HepG2 (cell line): ENCODE measurements around the gene SGPP2. TPM values are rescaled to one million over a fixed set of nuclear protein-coding genes. Genes with fewer than 3 reads are reported as not detected.

Experiments used
- ATAC-seq: fragments of 200-7000 bp; cut with Tn5 transposase; 3 replicates; pipeline ENCODE4 v1.9.1; 2020; ENCODE audit warnings: mild to moderate bottlenecking, moderate library complexity
- BruUV-seq: library from RNA; stranded (reverse); fragments of 400-500 nt; replicated peaks from 2 replicates; lab custom pipeline; 2021; lab: Mats Ljungman, UMichigan
- CTCF ChIA-PET: fragments of 300-600 bp; formaldehyde crosslinking; extraction: SDS; loops from one replicate; lab custom pipeline; 2021; ENCODE audit warnings: low total read pairs, inconsistent platforms, low intra/inter-chr PET ratio; lab: Yijun Ruan, JAX
- POLR2A ChIA-PET: fragments of 350-600 bp; sonication (Branson Sonifier 250); formaldehyde crosslinking; loops from one replicate; lab custom pipeline; 2020; ENCODE audit warnings: antibody characterized with exemption, inconsistent platforms; lab: Yijun Ruan, JAX
- DNase-seq: peaks from one replicate; pipeline ENCODE4 v3.0.0-alpha.2; 2015; ENCODE audit warnings: low spot score
- FAIRE-seq: peaks from 3 replicates; lab custom pipeline; 2011; peaks lifted over from hg19 to GRCh38; lab: Jason Lieb, UNC
- H2AFZ ChIP-seq: one replicate; pipeline ENCODE4 v1.6.1; 2011; ENCODE audit warnings: low read length, inconsistent platforms
- H3K27ac ChIP-seq: fragments of 300-600 bp; 3 replicates; pipeline ENCODE4 v1.8.0; 2011; ENCODE audit warnings: mixed run types, mild to moderate bottlenecking, mixed read lengths, low read length, inconsistent platforms; ENCODE audit not compliant: insufficient read depth; ENCODE audit errors: extremely low read length
- H3K27me3 ChIP-seq, 2 experiments: fragments of 200-600 bp in 1 of 2; 2 replicates in 1 of 2; 3 replicates in 1 of 2; pipeline versions ENCODE4 v1.6.0 to v1.8.0; 2011; ENCODE audit warnings: low read length in 2 of 2, mild to moderate bottlenecking in 2 of 2, moderate library complexity in 2 of 2, inconsistent platforms in 1 of 2; ENCODE audit not compliant: insufficient read depth in 2 of 2, control insufficient read depth in 1 of 2
- H3K36me3 ChIP-seq, 2 experiments: fragments of 200-600 bp in 1 of 2; replicated peaks in 1 of 2; 2 replicates in 1 of 2; 3 replicates in 1 of 2; pipeline versions ENCODE4 v1.5.1 to v1.8.0; 2011; ENCODE audit warnings: low read length in 2 of 2, inconsistent platforms in 1 of 2; ENCODE audit not compliant: insufficient read depth in 2 of 2, control insufficient read depth in 1 of 2
- H3K4me1 ChIP-seq: 2 replicates; pipeline ENCODE4 v1.5.1; 2012; ENCODE audit warnings: low read length, inconsistent platforms; ENCODE audit not compliant: insufficient read depth
- H3K4me2 ChIP-seq: 2 replicates; pipeline ENCODE4 v1.6.0; 2011; ENCODE audit warnings: low read depth, low read length, inconsistent platforms
- H3K4me3 ChIP-seq, 3 experiments: fragments of 200-600 bp in 1 of 3; sonication (generic), shearing (Covaris generic) in 1 of 3; replicated peaks in 1 of 3; 2 replicates each; pipeline ENCODE4 v1.5.1; 2011 to 2016; ENCODE audit warnings: low read length in 3 of 3, inconsistent platforms in 2 of 3, low read depth in 2 of 3, mild to moderate bottlenecking in 2 of 3, control low read depth in 1 of 3, mixed read lengths in 1 of 3; ENCODE audit not compliant: insufficient read depth in 1 of 3
- H3K79me2 ChIP-seq: one replicate; pipeline ENCODE4 v1.6.1; 2011; ENCODE audit warnings: low read length, inconsistent platforms; ENCODE audit not compliant: insufficient read depth
- H3K9ac ChIP-seq: 2 replicates; pipeline ENCODE4 v1.6.0; 2011; ENCODE audit warnings: mild to moderate bottlenecking, low read depth, low read length, inconsistent platforms; ENCODE audit not compliant: insufficient read depth
- H3K9me3 ChIP-seq: 2 replicates; pipeline ENCODE4 v1.5.1; 2012; ENCODE audit warnings: mild to moderate bottlenecking, low read length
- H4K20me1 ChIP-seq: 2 replicates; pipeline ENCODE4 v1.6.0; 2011; ENCODE audit warnings: inconsistent platforms, mild to moderate bottlenecking, low read length, moderate library complexity; ENCODE audit not compliant: insufficient read depth
- HOXA9 ChIP-seq: sonication (generic); formaldehyde crosslinking; IDR thresholded peaks from 2 replicates; pipeline ENCODE4 v1.8.1; 2022; ENCODE audit warnings: missing genetic modification reagents, mild to moderate bottlenecking, moderate library complexity, borderline replicate concordance
- KAT2B ChIP-seq: fragments of 150-350 bp; IDR thresholded peaks from 2 replicates; pipeline ENCODE4 v1.6.1; 2014; ENCODE audit warnings: low read depth, low read length, borderline replicate concordance
- KDM3A ChIP-seq: IDR thresholded peaks from 2 replicates; pipeline ENCODE4 v1.6.1; 2018; ENCODE audit warnings: low read depth, missing compliant biosample characterization
- KMT2B ChIP-seq: IDR thresholded peaks from 2 replicates; pipeline ENCODE4 v1.6.1; 2016; ENCODE audit warnings: missing genetic modification reagents, missing compliant biosample characterization
- MAFK ChIP-seq, 2 experiments: IDR thresholded peaks in 1 of 2; conservative IDR thresholded peaks in 1 of 2; 2 replicates each; pipeline ENCODE4 v1.6.1; 2011; ENCODE audit warnings: improper control_type of control experiment in 2 of 2, low read length in 2 of 2
- RARA ChIP-seq: IDR thresholded peaks from 2 replicates; pipeline ENCODE4 v1.6.1; 2016; ENCODE audit warnings: missing genetic modification reagents, missing compliant biosample characterization
- ZFP36L1 ChIP-seq: sonication (generic); formaldehyde crosslinking; IDR thresholded peaks from 2 replicates; pipeline ENCODE4 v1.8.0; 2022; ENCODE audit warnings: mild to moderate bottlenecking, missing genetic modification reagents, moderate library complexity
- ZNF337 ChIP-seq: sonication (generic); formaldehyde crosslinking; IDR thresholded peaks from 2 replicates; pipeline ENCODE4 v1.5.1; 2020; ENCODE audit warnings: missing genetic modification reagents, low read depth, mild to moderate bottlenecking, borderline replicate concordance
- ZNF569 ChIP-seq: sonication (generic); formaldehyde crosslinking; IDR thresholded peaks from 2 replicates; pipeline ENCODE4 v1.5.0; 2020; ENCODE audit warnings: mild to moderate bottlenecking, missing genetic modification reagents, moderate library complexity, borderline replicate concordance
- ZNF776 ChIP-seq: sonication (generic); formaldehyde crosslinking; IDR thresholded peaks from 2 replicates; pipeline ENCODE4 v1.4.0; 2020; ENCODE audit warnings: mild to moderate bottlenecking, missing genetic modification reagents
- WGBS: methylation state at CpG from one replicate; pipeline ENCODE4 v1.1.6; 2017; ENCODE audit warnings: low lambda C conversion rate; 5-methylcytosine and 5-hydroxymethylcytosine counted together
- in situ Hi-C: cut with HindIII; loops from 2 replicates; pipeline ENCODE4 v1.10.0; 2017; ENCODE audit warnings: low pct_unique_long_range_greater_than_20kb; ENCODE audit not compliant: extremely low pct_ligation_motif_present
- intact Hi-C: fragments of 100-400 bp; cut with micrococcal nuclease; formaldehyde crosslinking; loops from one replicate; pipeline ENCODE4 v1.10.0; 2022; ENCODE audit not compliant: unreplicated experiment
- polyA plus RNA-seq, 8 experiments: library from polyadenylated mRNA; depleted of rRNA in 3 of 8; stranded (reverse) in 7 of 8; unstranded in 1 of 8; fragments of >200 nt; fragmentation: Illumina TruSeq in 4 of 8; extraction: Trizol in 4 of 8; gene quantifications; 2 replicates each; pipeline versions ENCODE4 v1.2.1 to v1.2.3, GENCODE V29; 2011 to 2016; ENCODE audit warnings: low read depth in 4 of 8, missing spikeins in 1 of 8, mixed read lengths in 1 of 8; ENCODE audit not compliant: insufficient read depth in 1 of 8
- total RNA-seq, 5 experiments: library from RNA; depleted of rRNA; stranded (reverse); fragments of >200 nt; fragmentation: Illumina TruSeq; extraction: Trizol; gene quantifications; 2 replicates each; pipeline ENCODE4 v1.2.3, GENCODE V29; 2016; ENCODE audit warnings: low read depth in 1 of 5
- TF ChIP-seq, protein P1 (sequence below): sonication (generic); formaldehyde crosslinking; IDR thresholded peaks from 2 replicates; pipeline ENCODE4 v1.4.0; 2020; ENCODE audit warnings: missing genetic modification reagents, borderline replicate concordance

Gene SGPP2
- total and polyA plus RNA-seq, 2 of the 13 experiments (the other 11 are each of a cell fraction or from before 2014, with no cell fraction given): not detected

DNA sequence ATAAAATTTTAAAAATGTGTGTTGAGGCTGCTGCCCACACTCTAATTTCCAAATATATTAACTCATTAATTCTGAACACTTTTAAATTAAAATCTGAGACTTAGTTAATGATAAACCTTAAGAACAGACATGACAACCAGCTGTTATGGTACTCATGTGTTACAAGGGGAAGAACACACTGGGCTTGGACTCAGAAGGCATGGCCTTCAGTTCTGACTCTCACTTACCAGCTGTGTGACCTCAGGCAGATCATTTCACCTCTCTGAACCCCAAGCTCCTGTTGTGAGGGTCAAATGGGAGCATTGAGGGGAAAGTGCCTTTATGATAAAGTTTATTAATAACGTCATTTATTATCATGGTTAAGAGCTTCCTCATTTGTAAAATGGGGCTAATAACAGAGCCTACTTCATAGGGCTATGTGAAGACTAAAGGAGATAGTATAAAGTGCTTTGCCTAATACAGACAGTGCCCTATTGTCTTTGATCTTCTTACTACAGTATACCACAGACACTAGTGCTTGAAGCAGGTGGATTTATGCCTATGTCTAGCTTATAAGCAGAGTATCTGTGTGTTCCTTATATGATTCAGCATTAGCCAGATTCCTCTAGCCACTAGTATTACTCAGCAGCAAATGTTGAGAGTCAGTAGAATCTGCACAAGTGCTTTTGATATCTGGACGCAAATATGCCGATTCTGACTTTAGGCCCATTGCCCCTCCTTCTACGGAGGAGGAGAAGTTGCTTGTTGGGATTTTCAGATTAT lies 99.6 kb downstream of the SGPP2 start:
- TF ChIP-seq, protein P1, sequence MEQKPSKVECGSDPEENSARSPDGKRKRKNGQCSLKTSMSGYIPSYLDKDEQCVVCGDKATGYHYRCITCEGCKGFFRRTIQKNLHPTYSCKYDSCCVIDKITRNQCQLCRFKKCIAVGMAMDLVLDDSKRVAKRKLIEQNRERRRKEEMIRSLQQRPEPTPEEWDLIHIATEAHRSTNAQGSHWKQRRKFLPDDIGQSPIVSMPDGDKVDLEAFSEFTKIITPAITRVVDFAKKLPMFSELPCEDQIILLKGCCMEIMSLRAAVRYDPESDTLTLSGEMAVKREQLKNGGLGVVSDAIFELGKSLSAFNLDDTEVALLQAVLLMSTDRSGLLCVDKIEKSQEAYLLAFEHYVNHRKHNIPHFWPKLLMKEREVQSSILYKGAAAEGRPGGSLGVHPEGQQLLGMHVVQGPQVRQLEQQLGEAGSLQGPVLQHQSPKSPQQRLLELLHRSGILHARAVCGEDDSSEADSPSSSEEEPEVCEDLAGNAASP (CRISPR knock-in tag): no peak
- TF ChIP-seq MAFK (conservative IDR thresholded peaks at IDR 0.05 in 1 of 2, IDR thresholded peaks at IDR 0.05 in 1 of 2; ENCODE audit: low read length in 2 of 2): 0 out of 4 replicates have a peak, but pooled peaks of 1 of the 2 experiments have one; percentile 1
- TF ChIP-seq, all 625 proteins: peak for 1
- Histone ChIP-seq H3K4me1 (no peaks in the 10 kb centered on the region), H2AFZ (no peak overlapping the region), H3K4me2 (no peak overlapping the region), H3K27ac (no peak overlapping the region), H3K4me3 (no peak overlapping the region), H3K9me3 (no peaks in the 10 kb centered on the region), H3K27me3 (0 out of 5 replicates have a peak, but pooled peaks cover 0 to 4% of the 10 kb centered on the region in 2 experiments), H3K9ac (no peak overlapping the region), H3K79me2 (no peaks in the 10 kb centered on the region), H4K20me1 (no peaks in the 10 kb centered on the region), H3K36me3 (no peaks in the 10 kb centered on the region)
- ATAC-seq: no peak
- in situ Hi-C loops: no loop called here
- WGBS: 50% methylated on average over 4 of the region's 4 CpGs
- DNase-seq: no peak
- BruUV-seq: no TSS peak
- intact Hi-C loops: no loop called here
- FAIRE-seq: no peak
- ChIA-PET CTCF (no interaction called here), POLR2A (no interaction called here)

DNA sequence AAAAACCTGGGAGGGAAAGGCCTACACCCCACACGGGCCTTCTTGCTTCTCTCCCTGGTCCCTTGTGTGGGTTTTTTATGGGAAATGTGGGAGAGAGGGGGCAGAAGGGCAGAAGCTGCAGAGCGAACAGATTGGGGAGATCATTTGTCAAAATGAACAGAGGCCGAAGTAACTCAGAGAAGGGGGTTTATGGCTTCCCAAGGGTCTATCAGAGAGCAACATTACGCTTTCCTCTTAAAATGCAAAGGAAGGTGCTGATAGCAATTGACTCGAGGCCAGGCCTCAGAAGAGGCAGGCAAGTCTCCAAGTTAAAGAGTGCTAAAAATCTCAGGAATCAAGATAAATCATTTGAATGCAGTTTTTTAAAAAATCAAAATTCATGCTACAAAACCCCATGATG lies 101.5 kb downstream of the SGPP2 start:
- Histone ChIP-seq H3K9ac (no peak overlapping the region), H3K4me2 (no peak overlapping the region), H3K27ac (no peak overlapping the region), H3K36me3 (no peaks in the 10 kb centered on the region), H3K27me3 (0 out of 5 replicates have a peak, but pooled peaks cover 0 to 3% of the 10 kb centered on the region in 2 experiments), H3K4me1 (no peaks in the 10 kb centered on the region), H3K4me3 (no peak overlapping the region), H4K20me1 (no peaks in the 10 kb centered on the region), H3K9me3 (no peaks in the 10 kb centered on the region), H3K79me2 (no peaks in the 10 kb centered on the region), H2AFZ (no peak overlapping the region)
- FAIRE-seq (no peak), ATAC-seq (no peak), DNase-seq (no peak)
- TF ChIP-seq KMT2B (CRISPR knock-in tag) (no peak), KDM3A (no peak), KAT2B (no peak), RARA (CRISPR knock-in tag) (no peak), ZNF337 (CRISPR knock-in tag) (no peak), ZNF569 (no peak), HOXA9 (CRISPR knock-in tag) (no peak), ZFP36L1 (CRISPR knock-in tag) (no peak), ZNF776 (CRISPR knock-in tag) (no peak)
- no TSS peak for BruUV-seq
- in situ Hi-C loops (no loop called here), intact Hi-C loops (no loop called here)
- WGBS: 37% methylated on average over 5 of the region's 5 CpGs
- POLR2A ChIA-PET: no interaction called here
- CTCF ChIA-PET: no interaction called here
